ENCODE measurements around the gene EFNB1.

DNA sequence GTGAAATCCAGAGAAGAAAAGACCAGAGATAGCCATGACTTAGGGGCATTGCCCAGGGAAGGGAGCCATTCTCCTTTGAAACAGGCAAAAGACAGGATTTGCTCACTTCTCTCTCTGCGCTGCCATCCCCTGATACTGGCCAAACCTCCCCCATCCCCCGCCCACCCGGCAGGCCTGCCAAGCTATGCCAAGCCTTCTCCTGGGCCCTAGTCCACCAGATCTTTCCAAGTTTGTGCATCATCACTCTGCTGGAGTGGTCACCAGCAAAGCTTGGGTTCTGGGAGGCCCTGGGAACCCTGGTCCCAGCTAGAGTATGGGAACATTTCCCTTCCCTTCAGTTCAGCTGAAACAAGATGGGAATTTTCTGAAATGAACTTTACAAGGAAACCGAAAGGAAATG, 18.4 kb downstream of the EFNB1 start:
- TF ChIP-seq POLR2A (IDR thresholded peaks at IDR 0.05; ENCODE audit: low read depth, low read length) = no peak
- TF ChIP-seq TAF1 (IDR thresholded peaks at IDR 0.05; ENCODE audit: borderline replicate concordance, low read depth, low read length) = no peak
- no peak for TF ChIP-seq POLR2AphosphoS5 (IDR thresholded peaks at IDR 0.05; ENCODE audit: low read depth, low read length)
